ENCODE measurements around the gene EIF2D. TPM values are rescaled to one million over a fixed set of nuclear protein-coding genes. Genes with fewer than 3 reads are reported as not detected.
A peak's percentile ranks its signal among the peaks of the same experiment; 100 is the strongest.

Gene EIF2D
- total and polyA plus RNA-seq, 9 of the 15 experiments (the other 6 are each of a cell fraction or from before 2014, with no cell fraction given): 81.1 to 138 (median 93.9) TPM

DNA sequence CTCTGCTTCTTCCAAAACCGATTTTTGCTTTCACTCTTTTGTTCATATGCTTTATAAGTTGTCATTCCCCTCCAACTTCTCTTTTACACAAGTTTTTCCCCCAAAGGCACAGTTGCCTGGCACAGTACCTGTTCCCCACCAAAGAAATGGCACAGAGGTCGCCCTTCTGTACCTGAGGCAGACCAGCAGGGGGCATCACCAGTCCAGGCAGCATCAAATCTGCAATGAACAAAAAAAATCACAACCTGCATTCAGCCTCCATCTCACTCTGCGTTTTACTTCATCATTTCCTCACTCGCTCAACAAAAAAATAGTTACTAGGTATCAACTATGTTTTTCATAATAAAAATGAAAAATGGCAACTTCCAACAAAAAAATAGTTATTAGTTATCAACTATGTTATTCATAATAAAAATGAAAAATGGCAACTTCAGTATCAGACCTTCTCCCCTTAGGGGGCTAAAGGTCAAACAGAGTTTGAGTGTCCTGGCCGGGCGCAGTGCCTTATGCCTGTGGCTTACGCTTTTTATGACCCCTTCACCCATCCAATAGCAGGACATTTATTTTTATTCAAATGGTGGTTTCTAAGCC, 4.1 kb downstream of the EIF2D start (continued):
- TF ChIP-seq, protein P1, sequence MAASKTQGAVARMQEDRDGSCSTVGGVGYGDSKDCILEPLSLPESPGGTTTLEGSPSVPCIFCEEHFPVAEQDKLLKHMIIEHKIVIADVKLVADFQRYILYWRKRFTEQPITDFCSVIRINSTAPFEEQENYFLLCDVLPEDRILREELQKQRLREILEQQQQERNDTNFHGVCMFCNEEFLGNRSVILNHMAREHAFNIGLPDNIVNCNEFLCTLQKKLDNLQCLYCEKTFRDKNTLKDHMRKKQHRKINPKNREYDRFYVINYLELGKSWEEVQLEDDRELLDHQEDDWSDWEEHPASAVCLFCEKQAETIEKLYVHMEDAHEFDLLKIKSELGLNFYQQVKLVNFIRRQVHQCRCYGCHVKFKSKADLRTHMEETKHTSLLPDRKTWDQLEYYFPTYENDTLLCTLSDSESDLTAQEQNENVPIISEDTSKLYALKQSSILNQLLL (CRISPR knock-in tag; IDR thresholded peaks at IDR 0.05; ENCODE audit: borderline replicate concordance): no peak
- TF ChIP-seq ASH1L (IDR thresholded peaks at IDR 0.05; ENCODE audit: borderline replicate concordance, low read depth, partially characterized antibody): no peak
- TF ChIP-seq EWSR1 (IDR thresholded peaks at IDR 0.05; ENCODE audit: borderline replicate concordance, low read depth, partially characterized antibody): no peak
- TF ChIP-seq ZNF384 (IDR thresholded peaks at IDR 0.05; ENCODE audit: low read depth, low read length): peak; percentile 75
- TF ChIP-seq, protein P2, sequence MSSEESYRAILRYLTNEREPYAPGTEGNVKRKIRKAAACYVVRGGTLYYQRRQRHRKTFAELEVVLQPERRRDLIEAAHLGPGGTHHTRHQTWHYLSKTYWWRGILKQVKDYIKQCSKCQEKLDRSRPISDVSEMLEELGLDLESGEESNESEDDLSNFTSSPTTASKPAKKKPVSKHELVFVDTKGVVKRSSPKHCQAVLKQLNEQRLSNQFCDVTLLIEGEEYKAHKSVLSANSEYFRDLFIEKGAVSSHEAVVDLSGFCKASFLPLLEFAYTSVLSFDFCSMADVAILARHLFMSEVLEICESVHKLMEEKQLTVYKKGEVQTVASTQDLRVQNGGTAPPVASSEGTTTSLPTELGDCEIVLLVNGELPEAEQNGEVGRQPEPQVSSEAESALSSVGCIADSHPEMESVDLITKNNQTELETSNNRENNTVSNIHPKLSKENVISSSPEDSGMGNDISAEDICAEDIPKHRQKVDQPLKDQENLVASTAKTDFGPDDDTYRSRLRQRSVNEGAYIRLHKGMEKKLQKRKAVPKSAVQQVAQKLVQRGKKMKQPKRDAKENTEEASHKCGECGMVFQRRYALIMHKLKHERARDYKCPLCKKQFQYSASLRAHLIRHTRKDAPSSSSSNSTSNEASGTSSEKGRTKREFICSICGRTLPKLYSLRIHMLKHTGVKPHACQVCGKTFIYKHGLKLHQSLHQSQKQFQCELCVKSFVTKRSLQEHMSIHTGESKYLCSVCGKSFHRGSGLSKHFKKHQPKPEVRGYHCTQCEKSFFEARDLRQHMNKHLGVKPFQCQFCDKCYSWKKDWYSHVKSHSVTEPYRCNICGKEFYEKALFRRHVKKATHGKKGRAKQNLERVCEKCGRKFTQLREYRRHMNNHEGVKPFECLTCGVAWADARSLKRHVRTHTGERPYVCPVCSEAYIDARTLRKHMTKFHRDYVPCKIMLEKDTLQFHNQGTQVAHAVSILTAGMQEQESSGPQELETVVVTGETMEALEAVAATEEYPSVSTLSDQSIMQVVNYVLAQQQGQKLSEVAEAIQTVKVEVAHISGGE (CRISPR knock-in tag; IDR thresholded peaks at IDR 0.05): peak in 1 of 3 experiments; percentile 21; a peak in 1 of 6 replicates
- TF ChIP-seq CHD4 (IDR thresholded peaks at IDR 0.05; ENCODE audit: insufficient read depth, insufficient replicate concordance, low read depth, low read length, poor library complexity, severe bottlenecking): no peak
- TF ChIP-seq JUND (IDR thresholded peaks at IDR 0.05; ENCODE audit: borderline replicate concordance, low read depth, low read length): 0 out of 2 replicates have a peak, but pooled peaks have one; percentile 15
- no peak; the same call in 2 of the 3 replicates for TF ChIP-seq JUND (tag; IDR thresholded peaks at IDR 0.05; ENCODE audit: borderline replicate concordance, low read depth, low read length)
- TF ChIP-seq, protein P3, sequence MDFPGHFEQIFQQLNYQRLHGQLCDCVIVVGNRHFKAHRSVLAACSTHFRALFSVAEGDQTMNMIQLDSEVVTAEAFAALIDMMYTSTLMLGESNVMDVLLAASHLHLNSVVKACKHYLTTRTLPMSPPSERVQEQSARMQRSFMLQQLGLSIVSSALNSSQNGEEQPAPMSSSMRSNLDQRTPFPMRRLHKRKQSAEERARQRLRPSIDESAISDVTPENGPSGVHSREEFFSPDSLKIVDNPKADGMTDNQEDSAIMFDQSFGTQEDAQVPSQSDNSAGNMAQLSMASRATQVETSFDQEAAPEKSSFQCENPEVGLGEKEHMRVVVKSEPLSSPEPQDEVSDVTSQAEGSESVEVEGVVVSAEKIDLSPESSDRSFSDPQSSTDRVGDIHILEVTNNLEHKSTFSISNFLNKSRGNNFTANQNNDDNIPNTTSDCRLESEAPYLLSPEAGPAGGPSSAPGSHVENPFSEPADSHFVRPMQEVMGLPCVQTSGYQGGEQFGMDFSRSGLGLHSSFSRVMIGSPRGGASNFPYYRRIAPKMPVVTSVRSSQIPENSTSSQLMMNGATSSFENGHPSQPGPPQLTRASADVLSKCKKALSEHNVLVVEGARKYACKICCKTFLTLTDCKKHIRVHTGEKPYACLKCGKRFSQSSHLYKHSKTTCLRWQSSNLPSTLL (IDR thresholded peaks at IDR 0.05): no peak
- peak; percentile 47 to 53; a peak in 2 of 4 replicates for TF ChIP-seq KDM1A (IDR thresholded peaks at IDR 0.05)
- no peak for TF ChIP-seq SPI1 (IDR thresholded peaks at IDR 0.05; ENCODE audit: borderline replicate concordance, low read depth, low read length)
- no peak for TF ChIP-seq TCF3 (CRISPR knock-in tag; IDR thresholded peaks at IDR 0.05)
- TF ChIP-seq, protein P4, sequence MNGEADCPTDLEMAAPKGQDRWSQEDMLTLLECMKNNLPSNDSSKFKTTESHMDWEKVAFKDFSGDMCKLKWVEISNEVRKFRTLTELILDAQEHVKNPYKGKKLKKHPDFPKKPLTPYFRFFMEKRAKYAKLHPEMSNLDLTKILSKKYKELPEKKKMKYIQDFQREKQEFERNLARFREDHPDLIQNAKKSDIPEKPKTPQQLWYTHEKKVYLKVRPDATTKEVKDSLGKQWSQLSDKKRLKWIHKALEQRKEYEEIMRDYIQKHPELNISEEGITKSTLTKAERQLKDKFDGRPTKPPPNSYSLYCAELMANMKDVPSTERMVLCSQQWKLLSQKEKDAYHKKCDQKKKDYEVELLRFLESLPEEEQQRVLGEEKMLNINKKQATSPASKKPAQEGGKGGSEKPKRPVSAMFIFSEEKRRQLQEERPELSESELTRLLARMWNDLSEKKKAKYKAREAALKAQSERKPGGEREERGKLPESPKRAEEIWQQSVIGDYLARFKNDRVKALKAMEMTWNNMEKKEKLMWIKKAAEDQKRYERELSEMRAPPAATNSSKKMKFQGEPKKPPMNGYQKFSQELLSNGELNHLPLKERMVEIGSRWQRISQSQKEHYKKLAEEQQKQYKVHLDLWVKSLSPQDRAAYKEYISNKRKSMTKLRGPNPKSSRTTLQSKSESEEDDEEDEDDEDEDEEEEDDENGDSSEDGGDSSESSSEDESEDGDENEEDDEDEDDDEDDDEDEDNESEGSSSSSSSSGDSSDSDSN (IDR thresholded peaks at IDR 0.05; ENCODE audit: borderline replicate concordance in 1 of 2, low read depth in 2 of 2, low read length in 2 of 2): no peak
- TF ChIP-seq TRIM28 (IDR thresholded peaks at IDR 0.05): no peak
